Endothelial cell of umbilical vein (primary cell): ENCODE data around the gene HDAC1.

Experiments
- EZH2 ChIP-seq: IDR thresholded peaks from 2 replicates; pipeline ENCODE4 v1.6.1; 2012; ENCODE audit warnings: borderline replicate concordance, low read depth, mild to moderate bottlenecking, moderate library complexity, low read length, inconsistent platforms; ENCODE audit not compliant: severe bottlenecking
- FOS ChIP-seq: IDR thresholded peaks from 2 replicates; pipeline ENCODE4 v1.6.1; 2011; ENCODE audit warnings: mild to moderate bottlenecking, low read length, moderate library complexity, borderline replicate concordance; ENCODE audit not compliant: insufficient read depth
- GATA2 ChIP-seq: IDR thresholded peaks from 2 replicates; pipeline ENCODE4 v1.7.0; 2011; ENCODE audit warnings: low read depth, mild to moderate bottlenecking, moderate library complexity, mixed read lengths, low read length; ENCODE audit not compliant: insufficient read length, insufficient read depth
- MAX ChIP-seq: IDR thresholded peaks from 2 replicates; pipeline ENCODE4 v1.6.1; 2011; ENCODE audit not compliant: insufficient read depth, insufficient read length
- MYC ChIP-seq: IDR thresholded peaks from one replicate; pipeline ENCODE4 v1.6.1; 2011; ENCODE audit warnings: mild to moderate bottlenecking, low read depth, low read length
- POLR2A ChIP-seq: IDR thresholded peaks from 2 replicates; pipeline ENCODE4 v1.6.1; 2012; ENCODE audit warnings: low read depth, mild to moderate bottlenecking, control low read depth, low read length
- POLR2AphosphoS5 ChIP-seq: IDR thresholded peaks from 2 replicates; pipeline ENCODE4 v1.6.1; 2012; ENCODE audit warnings: low read depth, mild to moderate bottlenecking, control low read depth, low read length, moderate library complexity; ENCODE audit not compliant: insufficient read depth
- TF ChIP-seq, protein P1 (sequence below), 2 donors: IDR thresholded peaks; 1 replicate in 1 of 2; 2 replicates in 1 of 2; pipeline ENCODE4 v1.5.1; 2011; ENCODE audit warnings: low read length in 2 of 2, mild to moderate bottlenecking in 2 of 2, moderate library complexity in 2 of 2, control low read depth in 1 of 2, inconsistent platforms in 1 of 2, low read depth in 1 of 2; ENCODE audit not compliant: insufficient read depth in 1 of 2; ENCODE audit errors: extremely low read depth in 1 of 2

DNA sequence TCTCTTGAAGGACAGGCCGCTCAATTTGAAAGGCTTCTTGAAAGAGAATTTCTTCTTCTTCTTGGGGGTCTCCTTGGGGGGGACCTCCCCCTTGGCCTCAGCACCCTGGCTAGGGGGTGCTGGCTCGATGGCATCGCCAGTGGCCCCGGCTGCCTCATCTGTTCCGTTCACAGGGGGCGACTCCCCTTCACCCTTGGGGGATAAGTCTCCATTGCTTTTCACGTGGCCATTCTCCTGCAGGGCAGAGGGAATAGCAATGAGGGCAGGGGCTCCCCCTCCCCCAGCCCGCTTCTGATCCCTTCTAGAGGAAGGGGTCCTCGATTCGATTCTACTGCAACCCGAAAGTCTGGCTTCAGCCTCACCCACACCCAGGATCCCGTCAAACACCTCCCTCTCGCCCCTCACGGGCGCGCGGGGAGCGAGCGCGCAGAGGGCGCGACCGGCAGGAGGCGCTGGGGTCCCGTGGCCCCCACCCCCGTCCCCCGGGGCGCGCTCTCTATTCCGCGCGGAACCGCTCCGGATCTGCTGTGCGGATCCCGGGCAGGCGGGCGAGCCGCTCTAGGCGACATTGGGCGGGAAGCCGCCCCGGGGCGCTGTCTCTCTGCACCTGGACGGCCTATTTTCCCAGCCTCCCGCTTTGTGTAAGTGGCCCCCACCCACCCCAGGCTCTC is 43.1 kb downstream of the HDAC1 start:
- TF ChIP-seq POLR2A (no peak), GATA2 (no peak), EZH2 (no peak), POLR2AphosphoS5 (peak; percentile 30), MYC (no peak), MAX (no peak), FOS (no peak)
- TF ChIP-seq, protein P1, sequence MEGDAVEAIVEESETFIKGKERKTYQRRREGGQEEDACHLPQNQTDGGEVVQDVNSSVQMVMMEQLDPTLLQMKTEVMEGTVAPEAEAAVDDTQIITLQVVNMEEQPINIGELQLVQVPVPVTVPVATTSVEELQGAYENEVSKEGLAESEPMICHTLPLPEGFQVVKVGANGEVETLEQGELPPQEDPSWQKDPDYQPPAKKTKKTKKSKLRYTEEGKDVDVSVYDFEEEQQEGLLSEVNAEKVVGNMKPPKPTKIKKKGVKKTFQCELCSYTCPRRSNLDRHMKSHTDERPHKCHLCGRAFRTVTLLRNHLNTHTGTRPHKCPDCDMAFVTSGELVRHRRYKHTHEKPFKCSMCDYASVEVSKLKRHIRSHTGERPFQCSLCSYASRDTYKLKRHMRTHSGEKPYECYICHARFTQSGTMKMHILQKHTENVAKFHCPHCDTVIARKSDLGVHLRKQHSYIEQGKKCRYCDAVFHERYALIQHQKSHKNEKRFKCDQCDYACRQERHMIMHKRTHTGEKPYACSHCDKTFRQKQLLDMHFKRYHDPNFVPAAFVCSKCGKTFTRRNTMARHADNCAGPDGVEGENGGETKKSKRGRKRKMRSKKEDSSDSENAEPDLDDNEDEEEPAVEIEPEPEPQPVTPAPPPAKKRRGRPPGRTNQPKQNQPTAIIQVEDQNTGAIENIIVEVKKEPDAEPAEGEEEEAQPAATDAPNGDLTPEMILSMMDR (IDR thresholded peaks at IDR 0.05; ENCODE audit: extremely low read depth in 1 of 2, insufficient read depth in 1 of 2, low read depth in 1 of 2, low read length in 2 of 2), result peak; percentile 75 to 80
